Activated CD8-positive, alpha-beta T cell treated with anti-CD3 and anti-CD28 coated beads, Interleukin-2, amount 10 ng/mL, durations not matched to agents 7 days and 5 days (primary cell): ENCODE measurements around the gene SLFN14. TPM values are rescaled to one million over a fixed set of nuclear protein-coding genes. Genes with fewer than 3 reads are reported as not detected.
"Not testable (repeated sequence)": the region's sequence is repeated elsewhere in the genome, so short reads cannot be mapped to it uniquely, and the experiment has no call there.

Experiments used
- ATAC-seq: fragments of 150-1000 bp; cut with Tn5 transposase; one replicate; pipeline ENCODE4 v1.10.0; 2021; ENCODE audit warnings: moderate library complexity
- CTCF ChIA-PET: fragments of 350-600 bp; sonication (Branson Sonifier 250); formaldehyde crosslinking; loops from one replicate; lab custom pipeline; 2021; ENCODE audit warnings: antibody characterized with exemption; lab: Charles Lee
- POLR2A ChIA-PET: fragments of 350-600 bp; sonication (Branson Sonifier 250); formaldehyde crosslinking; loops from one replicate; lab custom pipeline; 2021; ENCODE audit warnings: antibody characterized with exemption; lab: Charles Lee
- DNase-seq: peaks from one replicate; pipeline ENCODE4 v3.0.0-alpha.2; 2020
- H3K27ac Mint-ChIP-seq: one replicate; pipeline ENCODE4 v1.8.0; 2021; ENCODE audit warnings: mild to moderate bottlenecking, mixed read lengths
- H3K27me3 Mint-ChIP-seq: one replicate; pipeline ENCODE4 v1.8.0; 2021; ENCODE audit warnings: low read depth, mixed read lengths
- H3K36me3 Mint-ChIP-seq: one replicate; pipeline ENCODE4 v1.8.0; 2021; ENCODE audit warnings: low read depth, mixed read lengths
- H3K4me1 Mint-ChIP-seq: one replicate; pipeline ENCODE4 v1.8.0; 2021; ENCODE audit warnings: low read depth, mixed read lengths
- H3K4me3 Mint-ChIP-seq: one replicate; pipeline ENCODE4 v1.8.0; 2021; ENCODE audit warnings: mild to moderate bottlenecking, mixed read lengths
- H3K9me3 Mint-ChIP-seq: one replicate; pipeline ENCODE4 v1.8.0; 2022; ENCODE audit warnings: mixed read lengths; ENCODE audit not compliant: insufficient read depth
- total RNA-seq, 2 experiments: library from RNA; stranded (reverse); gene quantifications; one replicate each; pipeline ENCODE4 v1.2.3, GENCODE V29; 2021

The SLFN14 gene
- total RNA-seq, 2 experiments from 2014 or later, result not detected

GRCh38 chr17:35541434-35541833, 19.2 kb downstream of the SLFN14 start:
- ChIA-PET POLR2A (interaction anchor here (1.0 to 4.6 kb wide), 2 partner anchors 37 to 168 kb away, joined by 8 to 24 read pairs; partner anchors contain the start of genes PEX12 and SLFN11), CTCF (interaction anchor here (1.1 to 6.4 kb wide), 5 partner anchors 8 to 421 kb away, joined by 3 to 96 read pairs (median 6); partner anchors contain the start of genes PEX12 and RAD51D)
- no peaks in the 10 kb centered on the region for H3K27me3 Mint-ChIP-seq
- ATAC-seq (no peak), DNase-seq (no peak)
- peaks cover 21% of the 10 kb centered on the region for H3K36me3 Mint-ChIP-seq
- H3K27ac Mint-ChIP-seq, result peak overlapping the region; percentile 95
- peaks cover 5% of the 10 kb centered on the region for H3K9me3 Mint-ChIP-seq
- peaks cover 60% of the 10 kb centered on the region for H3K4me1 Mint-ChIP-seq
- H3K4me3 Mint-ChIP-seq, result peak overlapping the region; percentile 82

GRCh38 chr17:35540589-35541404, 19.8 kb downstream of the SLFN14 start:
- Mint-ChIP-seq H3K36me3 (peaks cover 26% of the 10 kb centered on the region), H3K27ac (peak overlapping the region; percentile 95), H3K9me3 (peaks cover 5% of the 10 kb centered on the region), H3K27me3 (no peaks in the 10 kb centered on the region), H3K4me1 (peaks cover 60% of the 10 kb centered on the region), H3K4me3 (peak overlapping the region; percentile 82)
- POLR2A ChIA-PET, result interaction anchor here (0.7 to 4.6 kb wide), 7 partner anchors 10 to 303 kb away, joined by 3 to 24 read pairs (median 3); partner anchors contain the start of genes PEX12 and SLFN11
- CTCF ChIA-PET, result interaction anchor here (1.0 to 6.4 kb wide), 4 partner anchors 38 to 368 kb away, joined by 3 to 96 read pairs (median 4); partner anchors contain the start of gene PEX12
- peak; percentile 66 for DNase-seq
- ATAC-seq, result peak; percentile 29

- Mint-ChIP-seq H3K4me3 (peak overlapping the region; percentile 82), H3K27ac (peak overlapping the region; percentile 98), H3K36me3 (peaks cover 33% of the 10 kb centered on the region), H3K4me1 (peaks cover 53% of the 10 kb centered on the region), H3K9me3 (no peaks in the 10 kb centered on the region), H3K27me3 (no peaks in the 10 kb centered on the region)
- no peak for ATAC-seq
- CTCF ChIA-PET, result interaction anchor here (0.7 to 6.4 kb wide), 25 partner anchors 8 to 396 kb away, joined by 3 to 96 read pairs (median 5); partner anchors contain the start of genes PEX12 and SLFN13
- DNase-seq, result no peak
- POLR2A ChIA-PET, result interaction anchor here (0.6 to 7.1 kb wide), 10 partner anchors 16 to 530 kb away, joined by 3 to 162 read pairs (median 6); partner anchors contain the start of genes PEX12, SLFN11 and SLFN5
These were observed 21.0 kb downstream of the SLFN14 start for GRCh38 chr17:35539659-35540026.

GRCh38 chr17:35537601-35538141, 22.9 kb downstream of the SLFN14 start, which contains the start of gene SLFN12L:
Gene SLFN12L, minus strand, starts transcription at chr17:35537678. Its CDS starts 15,314 bp downstream, at chr17:35522364.
- peak; percentile 78 for DNase-seq
- peak within 1 kb of the TSS; percentile 98 for H3K27ac Mint-ChIP-seq
- ChIA-PET POLR2A (interaction anchor here (0.7 to 7.1 kb wide), 28 partner anchors 10 to 515 kb away, joined by 3 to 162 read pairs (median 5); partner anchors contain the start of genes AP2B1, PEX12, SLFN11 and SLFN13), CTCF (interaction anchor here (0.6 to 6.4 kb wide), 17 partner anchors 14 to 396 kb away, joined by 3 to 96 read pairs (median 6); partner anchors contain the start of genes AP2B1, NLE1, PEX12 and SLFN11)
- H3K9me3 Mint-ChIP-seq, result no peaks in the 10 kb centered on the region
- H3K4me3 Mint-ChIP-seq, result peak within 1 kb of the TSS; percentile 82
- peaks cover 42% of the 10 kb centered on the region for H3K36me3 Mint-ChIP-seq
- H3K4me1 Mint-ChIP-seq, result peaks cover 42% of the 10 kb centered on the region
- no peaks in the 10 kb centered on the region for H3K27me3 Mint-ChIP-seq
- ATAC-seq, result peak; percentile 63

GRCh38 chr17:35536664-35537171, 23.9 kb downstream of the SLFN14 start:
- POLR2A ChIA-PET, result interaction anchor here (0.7 to 7.1 kb wide), 26 partner anchors 9 to 372 kb away, joined by 3 to 162 read pairs (median 5); partner anchors contain the start of genes AP2B1, PEX12, SLFN11 and SLFN13
- Mint-ChIP-seq H3K4me3 (peak overlapping the region; percentile 82), H3K36me3 (peaks cover 50% of the 10 kb centered on the region)

GRCh38 chr17:35535406-35535805, 25.2 kb downstream of the SLFN14 start:
- Mint-ChIP-seq H3K4me3 (peak overlapping the region; percentile 82), H3K4me1 (peaks cover 42% of the 10 kb centered on the region), H3K27ac (peak overlapping the region; percentile 98), H3K36me3 (peaks cover 60% of the 10 kb centered on the region)
- ChIA-PET CTCF (interaction anchor here (1.8 to 4.9 kb wide), 7 partner anchors 12 to 294 kb away, joined by 4 to 57 read pairs (median 18); partner anchors contain the start of genes PEX12 and SLFN11), POLR2A (interaction anchor here (0.6 to 7.1 kb wide), 14 partner anchors 14 to 321 kb away, joined by 3 to 162 read pairs (median 8); partner anchors contain the start of genes AP2B1, PEX12, SLFN11 and SLFN5)
- DNase-seq, H3K9me3 Mint-ChIP-seq, H3K27me3 Mint-ChIP-seq, ATAC-seq: not testable (repeated sequence)

More at GRCh38 chr17:35536664-35537171, 23.9 kb downstream of the SLFN14 start:
- no peaks in the 10 kb centered on the region for H3K27me3 Mint-ChIP-seq
- peak overlapping the region; percentile 98 for H3K27ac Mint-ChIP-seq
- DNase-seq (peak; percentile 40), ATAC-seq (peak; percentile 8)
- CTCF ChIA-PET, result interaction anchor here (0.8 to 6.4 kb wide), 12 partner anchors 13 to 395 kb away, joined by 3 to 96 read pairs (median 11); partner anchors contain the start of genes AP2B1, NLE1, PEX12 and SLFN11
- no peaks in the 10 kb centered on the region for H3K9me3 Mint-ChIP-seq
- peaks cover 42% of the 10 kb centered on the region for H3K4me1 Mint-ChIP-seq

GRCh38 chr17:35534576-35535093, 26.0 kb downstream of the SLFN14 start:
- DNase-seq (no peak), ATAC-seq (no peak)
- Mint-ChIP-seq H3K36me3 (peaks cover 64% of the 10 kb centered on the region), H3K9me3 (no peaks in the 10 kb centered on the region), H3K4me1 (peaks cover 39% of the 10 kb centered on the region), H3K27me3 (no peaks in the 10 kb centered on the region), H3K27ac (peak overlapping the region; percentile 98), H3K4me3 (peak overlapping the region; percentile 82)
- ChIA-PET POLR2A (interaction anchor here (0.6 to 7.1 kb wide), 15 partner anchors 13 to 347 kb away, joined by 3 to 162 read pairs (median 5); partner anchors contain the start of genes AP2B1, SLFN11 and SLFN5), CTCF (interaction anchor here (1.3 to 4.9 kb wide), 14 partner anchors 8 to 391 kb away, joined by 4 to 57 read pairs (median 10); partner anchors contain the start of genes PEX12, SLFN11 and SLFN5)

- ChIA-PET CTCF (interaction anchor here (1.1 to 1.3 kb wide), 3 partner anchors 8 to 220 kb away, joined by 3 to 4 read pairs (median 3); no protein-coding TSS in a partner anchor), POLR2A (interaction anchor here (0.6 to 1.7 kb wide), 6 partner anchors 9 to 347 kb away, joined by 3 to 6 read pairs (median 4); partner anchors contain the start of genes SLFN11 and SLFN5)
- no peak for DNase-seq
- H3K27me3 Mint-ChIP-seq, result no peaks in the 10 kb centered on the region
- peak overlapping the region; percentile 41 for H3K27ac Mint-ChIP-seq
- H3K9me3 Mint-ChIP-seq, result no peaks in the 10 kb centered on the region
- H3K4me1 Mint-ChIP-seq, result peaks cover 55% of the 10 kb centered on the region
- H3K4me3 Mint-ChIP-seq, result peak overlapping the region; percentile 77
- ATAC-seq, result peak; percentile 27
- peaks cover 86% of the 10 kb centered on the region for H3K36me3 Mint-ChIP-seq
These were observed 29.5 kb downstream of the SLFN14 start for GRCh38 chr17:35531160-35531559.

- Mint-ChIP-seq H3K4me1 (peaks cover 68% of the 10 kb centered on the region), H3K9me3 (no peaks in the 10 kb centered on the region), H3K27ac (peak overlapping the region; percentile 47), H3K36me3 (peaks cover 87% of the 10 kb centered on the region), H3K4me3 (peak overlapping the region; percentile 52), H3K27me3 (no peaks in the 10 kb centered on the region)
- ChIA-PET CTCF (no interaction called here), POLR2A (interaction anchor here (0.6 kb wide), 1 partner anchor 352 kb away, joined by 3 read pairs; no protein-coding TSS in a partner anchor)
- DNase-seq (no peak), ATAC-seq (no peak)
These were observed 30.8 kb downstream of the SLFN14 start for GRCh38 chr17:35529866-35530265.

GRCh38 chr17:35529326-35529725, 31.3 kb downstream of the SLFN14 start:
- ATAC-seq, H3K9me3 Mint-ChIP-seq, H3K27me3 Mint-ChIP-seq, CTCF ChIA-PET, DNase-seq: not testable (repeated sequence)
- Mint-ChIP-seq H3K4me1 (peaks cover 74% of the 10 kb centered on the region), H3K36me3 (peaks cover 85% of the 10 kb centered on the region), H3K27ac (peak overlapping the region; percentile 61), H3K4me3 (peak overlapping the region; percentile 30)
- POLR2A ChIA-PET, result interaction anchor here (0.6 kb wide), 1 partner anchor 351 kb away, joined by 3 read pairs; no protein-coding TSS in a partner anchor
